Measurements from ENCODE around the gene OR2C3. TPM values are rescaled to one million over a fixed set of nuclear protein-coding genes. Genes with fewer than 3 reads are reported as not detected.

OR2C3 gene
- total RNA-seq, 4 donors from 2014 or later, result 0.07 TPM; not detected in 3

DNA sequence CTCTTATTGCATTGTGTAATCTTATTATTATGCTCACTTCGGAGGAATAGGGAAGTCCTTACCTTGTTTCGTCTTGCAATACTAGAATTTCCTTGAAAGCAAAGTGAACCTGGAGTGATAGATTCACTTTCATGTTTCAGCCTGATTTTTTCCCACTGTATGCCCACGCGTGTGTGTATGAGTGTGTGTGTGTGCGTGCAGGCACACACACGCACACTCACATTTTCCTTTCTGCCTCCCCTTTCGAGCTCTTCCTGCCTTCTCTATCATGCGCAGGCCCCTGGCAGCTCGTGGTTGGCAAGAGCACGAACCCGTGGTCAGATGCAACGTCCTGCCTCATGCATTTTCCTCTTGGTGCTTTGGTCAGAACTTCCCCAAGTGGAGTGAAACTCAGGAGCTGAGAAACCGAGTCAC lies 12.5 kb upstream of the OR2C3 start, which contains the start of gene GCSAML:
Gene GCSAML (plus strand): TSS at position 366 of the 414 bp plus-strand sequence. CDS start 58 bp downstream, outside the sequence.
- TF ChIP-seq, protein P1, sequence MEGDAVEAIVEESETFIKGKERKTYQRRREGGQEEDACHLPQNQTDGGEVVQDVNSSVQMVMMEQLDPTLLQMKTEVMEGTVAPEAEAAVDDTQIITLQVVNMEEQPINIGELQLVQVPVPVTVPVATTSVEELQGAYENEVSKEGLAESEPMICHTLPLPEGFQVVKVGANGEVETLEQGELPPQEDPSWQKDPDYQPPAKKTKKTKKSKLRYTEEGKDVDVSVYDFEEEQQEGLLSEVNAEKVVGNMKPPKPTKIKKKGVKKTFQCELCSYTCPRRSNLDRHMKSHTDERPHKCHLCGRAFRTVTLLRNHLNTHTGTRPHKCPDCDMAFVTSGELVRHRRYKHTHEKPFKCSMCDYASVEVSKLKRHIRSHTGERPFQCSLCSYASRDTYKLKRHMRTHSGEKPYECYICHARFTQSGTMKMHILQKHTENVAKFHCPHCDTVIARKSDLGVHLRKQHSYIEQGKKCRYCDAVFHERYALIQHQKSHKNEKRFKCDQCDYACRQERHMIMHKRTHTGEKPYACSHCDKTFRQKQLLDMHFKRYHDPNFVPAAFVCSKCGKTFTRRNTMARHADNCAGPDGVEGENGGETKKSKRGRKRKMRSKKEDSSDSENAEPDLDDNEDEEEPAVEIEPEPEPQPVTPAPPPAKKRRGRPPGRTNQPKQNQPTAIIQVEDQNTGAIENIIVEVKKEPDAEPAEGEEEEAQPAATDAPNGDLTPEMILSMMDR (IDR thresholded peaks at IDR 0.05), result no peak
- no peak for TF ChIP-seq POLR2A (IDR thresholded peaks at IDR 0.05)
- Histone ChIP-seq H3K27ac (no peak within 1 kb of the TSS), H3K4me3 (no peak within 1 kb of the TSS), H3K9me3 (no peaks in the 10 kb centered on the region), H3K36me3 (no peaks in the 10 kb centered on the region), H3K4me1 (no peaks in the 10 kb centered on the region), H3K27me3 (no peaks in the 10 kb centered on the region)
- intact Hi-C loops (cut with DNase I; ENCODE audit: low total_unique reads), result no loop called here
- DNase-seq, result no peak

- Histone ChIP-seq H3K4me3 (no peak overlapping the region), H3K27ac (no peak overlapping the region), H3K9me3 (no peaks in the 10 kb centered on the region), H3K27me3 (no peaks in the 10 kb centered on the region), H3K36me3 (no peaks in the 10 kb centered on the region), H3K4me1 (no peaks in the 10 kb centered on the region)
- TF ChIP-seq, protein P1 (IDR thresholded peaks at IDR 0.05), result no peak
- no peak for TF ChIP-seq POLR2A (IDR thresholded peaks at IDR 0.05)
- intact Hi-C loops (cut with DNase I; ENCODE audit: low total_unique reads), result no loop called here
- no peak for DNase-seq
These were observed 11.9 kb upstream of the OR2C3 start for GRCh38 chr1:247548092-247548491.

DNA sequence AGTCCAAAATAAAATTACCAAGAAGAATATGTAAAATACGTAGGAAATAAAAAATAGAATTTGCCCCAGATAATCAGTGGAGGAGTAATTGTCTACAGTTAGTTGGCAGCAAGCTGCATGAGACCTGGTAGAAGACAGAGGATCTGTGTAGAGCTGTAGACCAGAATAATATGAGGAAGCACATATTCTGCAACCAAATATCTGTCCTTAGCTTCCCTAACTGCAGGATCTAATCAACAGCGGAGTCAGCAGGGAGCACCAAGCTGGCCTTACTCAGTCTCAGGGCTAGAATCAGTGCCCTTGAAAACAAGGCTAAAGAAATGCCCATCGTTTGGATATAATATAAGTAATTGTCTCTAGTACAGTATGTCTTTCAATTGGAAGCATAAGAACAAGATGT lies 6.6 kb upstream of the OR2C3 start:
- TF ChIP-seq, protein P1 (IDR thresholded peaks at IDR 0.05), result no peak
- no peak for TF ChIP-seq POLR2A (IDR thresholded peaks at IDR 0.05)
- intact Hi-C loops (cut with DNase I; ENCODE audit: low total_unique reads), result no loop called here
- H3K9me3 ChIP-seq, result no peaks in the 10 kb centered on the region

GRCh38 chr1:247540581-247540980 lies 4.3 kb upstream of the OR2C3 start:
- H3K9me3 ChIP-seq, result no peaks in the 10 kb centered on the region
- H3K27ac ChIP-seq, result no peak overlapping the region
- DNase-seq, result no peak
- no peaks in the 10 kb centered on the region for H3K4me1 ChIP-seq
- TF ChIP-seq POLR2A (IDR thresholded peaks at IDR 0.05), result no peak
- TF ChIP-seq, protein P1 (IDR thresholded peaks at IDR 0.05), result no peak
- no peaks in the 10 kb centered on the region for H3K36me3 ChIP-seq
- H3K27me3 ChIP-seq, result no peaks in the 10 kb centered on the region
- H3K4me3 ChIP-seq, result no peak overlapping the region
- intact Hi-C loops (cut with DNase I; ENCODE audit: low total_unique reads), result no loop called here

More for the DNA sequence above, 6.6 kb upstream of the OR2C3 start:
- no peak overlapping the region for H3K4me3 ChIP-seq
- no peak overlapping the region for H3K27ac ChIP-seq
- no peaks in the 10 kb centered on the region for H3K36me3 ChIP-seq
- H3K27me3 ChIP-seq, result no peaks in the 10 kb centered on the region
- no peaks in the 10 kb centered on the region for H3K4me1 ChIP-seq
- DNase-seq, result no peak

- no peaks in the 10 kb centered on the region for H3K4me1 ChIP-seq
- no peak overlapping the region for H3K4me3 ChIP-seq
- no peak overlapping the region for H3K27ac ChIP-seq
- H3K9me3 ChIP-seq, result no peaks in the 10 kb centered on the region
- no peak for DNase-seq
- H3K27me3 ChIP-seq, result no peaks in the 10 kb centered on the region
- intact Hi-C loops (cut with DNase I; ENCODE audit: low total_unique reads), result no loop called here
- TF ChIP-seq, protein P1 (IDR thresholded peaks at IDR 0.05), result no peak
- no peak for TF ChIP-seq POLR2A (IDR thresholded peaks at IDR 0.05)
- no peaks in the 10 kb centered on the region for H3K36me3 ChIP-seq
These were observed 3.0 kb upstream of the OR2C3 start for GRCh38 chr1:247539215-247539614.

Measured in uterus (tissue), 4 donors.